Thyroid gland (tissue), 4 donors: ENCODE data around the gene GOLM1. TPM values are rescaled to one million over a fixed set of nuclear protein-coding genes. Genes with fewer than 3 reads are reported as not detected.

ENCODE experiments used
- DNase-seq, 2 donors: peaks; one replicate each; pipeline ENCODE4 v3.0.0-alpha.2; 2019
- H3K27ac ChIP-seq, 3 donors: fragments of 200-600 bp; sonication (generic); 1 replicate in 2 of 3; 2 replicates in 1 of 3; pipeline ENCODE4 v1.5.1; 2016 to 2019; ENCODE audit warnings: mild to moderate bottlenecking in 1 of 3, moderate library complexity in 1 of 3
- H3K27me3 ChIP-seq: fragments of 200-600 bp; sonication (generic); one replicate; pipeline ENCODE4 v1.5.1; 2019
- H3K36me3 ChIP-seq, 2 donors: fragments of 200-600 bp; sonication (generic); one replicate each; pipeline ENCODE4 v1.5.1; 2016 to 2019
- H3K4me1 ChIP-seq, 2 donors: fragments of 200-600 bp; sonication (generic); one replicate each; pipeline ENCODE4 v1.5.1; 2017 to 2019
- H3K4me3 ChIP-seq, 3 donors: fragments of 200-600 bp; sonication (generic); replicated peaks in 1 of 3; 1 replicate in 2 of 3; 2 replicates in 1 of 3; pipeline ENCODE4 v1.5.1; 2016; ENCODE audit warnings: mild to moderate bottlenecking in 1 of 3
- H3K9me3 ChIP-seq: fragments of 200-600 bp; sonication (generic); one replicate; pipeline ENCODE4 v1.5.1; 2017
- CTCF ChIP-seq, 6 experiments: fragments of 200-600 bp in 3 of 6; fragments of 450-650 bp in 3 of 6; sonication (generic) in 3 of 6; IDR thresholded peaks; one replicate each; pipeline ENCODE4 v1.5.1; 2016 to 2019; ENCODE audit warnings: antibody characterized with exemption in 6 of 6, mild to moderate bottlenecking in 2 of 6, inconsistent platforms in 1 of 6, moderate library complexity in 1 of 6
- POLR2A ChIP-seq, 2 donors: fragments of 450-650 bp; IDR thresholded peaks; one replicate each; pipeline ENCODE4 v1.6.1; 2017; ENCODE audit warnings: antibody characterized with exemption in 2 of 2, mild to moderate bottlenecking in 2 of 2, moderate library complexity in 1 of 2
- WGBS, 2 donors: methylation state at CpG; one replicate each; pipeline ENCODE4 v1.1.5; 2017; 5-methylcytosine and 5-hydroxymethylcytosine counted together
- intact Hi-C: fragments of 100-400 bp; cut with DNase I; formaldehyde crosslinking; loops from one replicate; pipeline ENCODE4 v1.15.1; 2023
- total RNA-seq, 4 donors: library from RNA; depleted of rRNA; stranded (reverse); fragments of >200 nt; gene quantifications; one replicate each; pipeline ENCODE4 v1.2.3, GENCODE V29; 2016

Gene GOLM1
- total RNA-seq, 4 donors from 2014 or later, result 18.2 to 112 (median 47.6) TPM

- intact Hi-C loops, result no loop called here
- TF ChIP-seq CTCF (IDR thresholded peaks at IDR 0.05) (no peak), POLR2A (IDR thresholded peaks at IDR 0.05) (no peak)
- no peak for DNase-seq
- Histone ChIP-seq H3K4me1 (peaks cover 11 to 17% of the 10 kb centered on the region in 2 donors), H3K9me3 (no peaks in the 10 kb centered on the region), H3K36me3 (no peaks in the 10 kb centered on the region), H3K4me3 (no peak overlapping the region), H3K27ac (no peak overlapping the region), H3K27me3 (no peaks in the 10 kb centered on the region)
- WGBS, 2 donors, result 92 to 98% methylated on average over 14 of the region's 14 CpGs
Observed at GRCh38 chr9:86046071-86046636, 53.2 kb downstream of the GOLM1 start.

GRCh38 chr9:86045654-86046053 lies 53.7 kb downstream of the GOLM1 start:
- no peaks in the 10 kb centered on the region for H3K9me3 ChIP-seq
- TF ChIP-seq POLR2A (IDR thresholded peaks at IDR 0.05) (no peak), CTCF (IDR thresholded peaks at IDR 0.05) (no peak)
- intact Hi-C loops, result no loop called here

GRCh38 chr9:86043999-86044398 lies 55.4 kb downstream of the GOLM1 start:
- 93 to 94% methylated on average over 4 of the region's 4 CpGs for WGBS, 2 donors
- no peak for DNase-seq
- Histone ChIP-seq H3K4me3 (no peak overlapping the region), H3K4me1 (peaks cover 15 to 19% of the 10 kb centered on the region in 2 donors), H3K27ac (no peak overlapping the region), H3K27me3 (no peaks in the 10 kb centered on the region), H3K36me3 (no peaks in the 10 kb centered on the region), H3K9me3 (no peaks in the 10 kb centered on the region)
- intact Hi-C loops, result no loop called here
- TF ChIP-seq POLR2A (IDR thresholded peaks at IDR 0.05) (no peak), CTCF (IDR thresholded peaks at IDR 0.05) (no peak)

More at GRCh38 chr9:86045654-86046053, 53.7 kb downstream of the GOLM1 start:
- no peak overlapping the region for H3K27ac ChIP-seq
- no peaks in the 10 kb centered on the region for H3K27me3 ChIP-seq
- peaks cover 15 to 19% of the 10 kb centered on the region in 2 donors for H3K4me1 ChIP-seq
- H3K4me3 ChIP-seq, result no peak overlapping the region
- DNase-seq, result no peak
- 95% methylated on average over 6 of the region's 6 CpGs for WGBS, 2 donors
- no peaks in the 10 kb centered on the region for H3K36me3 ChIP-seq

- Histone ChIP-seq H3K9me3 (no peaks in the 10 kb centered on the region), H3K4me3 (no peak overlapping the region), H3K4me1 (peaks cover 15 to 19% of the 10 kb centered on the region in 2 donors), H3K27ac (no peak overlapping the region), H3K27me3 (no peaks in the 10 kb centered on the region), H3K36me3 (no peaks in the 10 kb centered on the region)
- intact Hi-C loops, result no loop called here
- 92 to 98% methylated on average over 5 of the region's 5 CpGs for WGBS, 2 donors
- DNase-seq, result no peak
- TF ChIP-seq POLR2A (IDR thresholded peaks at IDR 0.05) (no peak), CTCF (IDR thresholded peaks at IDR 0.05) (no peak)
Observed at GRCh38 chr9:86043586-86043985, 55.8 kb downstream of the GOLM1 start.

- H3K4me3 ChIP-seq, result no peak overlapping the region
- no peaks in the 10 kb centered on the region for H3K9me3 ChIP-seq
- TF ChIP-seq CTCF (IDR thresholded peaks at IDR 0.05), result no peak
- peak in 1 of 2 donors; percentile 1 for TF ChIP-seq POLR2A (IDR thresholded peaks at IDR 0.05)
- H3K27ac ChIP-seq, result peak overlapping the region in 2 of 3 donors; percentile 38 to 91
- no peaks in the 10 kb centered on the region for H3K36me3 ChIP-seq
- no peaks in the 10 kb centered on the region for H3K27me3 ChIP-seq
- intact Hi-C loops, result no loop called here
- H3K4me1 ChIP-seq, result peaks cover 15 to 19% of the 10 kb centered on the region in 2 donors
- 62 to 63% methylated on average over 5 of the region's 5 CpGs for WGBS, 2 donors
- peak; percentile 38 to 39 for DNase-seq
Observed at GRCh38 chr9:86042199-86042978, 57.0 kb downstream of the GOLM1 start.
